K562 (cell line): ENCODE measurements around the gene FBXW7. TPM values are rescaled to one million over a fixed set of nuclear protein-coding genes. Genes with fewer than 3 reads are reported as not detected.

ENCODE experiments used
- ATF3 ChIP-seq, 2 experiments: fragments of 450-650 bp in 1 of 2; sonication (generic) in 1 of 2; formaldehyde crosslinking in 1 of 2; IDR thresholded peaks in 1 of 2; conservative IDR thresholded peaks in 1 of 2; 2 replicates each; pipeline versions ENCODE4 v1.6.1 to v1.8.1; 2016 to 2023; ENCODE audit warnings: mild to moderate bottlenecking in 2 of 2, moderate library complexity in 2 of 2, inconsistent platforms in 1 of 2, missing genetic modification reagents in 1 of 2
- IRF1 ChIP-seq: sonication (generic); formaldehyde crosslinking; IDR thresholded peaks from 2 replicates; pipeline ENCODE4 v1.8.0; 2022; ENCODE audit warnings: missing genetic modification reagents, mild to moderate bottlenecking, borderline replicate concordance
- KDM5B ChIP-seq: fragments of 200-600 bp; sonication (generic); IDR thresholded peaks from 2 replicates; pipeline ENCODE4 v1.6.1; 2012; ENCODE audit warnings: low read depth, mild to moderate bottlenecking, moderate library complexity, low read length, control low read depth, inconsistent platforms; ENCODE audit not compliant: insufficient replicate concordance
- KLF1 ChIP-seq: fragments of 450-650 bp; IDR thresholded peaks from 2 replicates; pipeline ENCODE4 v1.6.1; 2016; ENCODE audit warnings: missing genetic modification characterization, missing compliant biosample characterization
- MAFK ChIP-seq: IDR thresholded peaks from 2 replicates; pipeline ENCODE4 v1.6.1; 2011; ENCODE audit warnings: low read length, improper control_type of control experiment
- RREB1 ChIP-seq: fragments of 250-450 bp; sonication (Bioruptor Pico); IDR thresholded peaks from 2 replicates; pipeline ENCODE4 v1.4.0; 2020
- TOE1 ChIP-seq, 2 experiments: fragments of 450-650 bp in 1 of 2; sonication (generic) in 1 of 2; formaldehyde crosslinking in 1 of 2; IDR thresholded peaks; 2 replicates each; pipeline versions ENCODE4 v1.7.1 to v1.8.0; 2016 to 2022; ENCODE audit warnings: borderline replicate concordance in 2 of 2, mild to moderate bottlenecking in 2 of 2, antibody characterized with exemption in 1 of 2, inconsistent platforms in 1 of 2, low read depth in 1 of 2, missing genetic modification reagents in 1 of 2, moderate library complexity in 1 of 2
- WHSC1 ChIP-seq: IDR thresholded peaks from one replicate; pipeline ENCODE4 v1.6.1; 2012; ENCODE audit warnings: low read length, control low read depth, inconsistent platforms
- ZNF764 ChIP-seq: fragments of 250-450 bp; sonication (Bioruptor Pico); IDR thresholded peaks from 2 replicates; pipeline ENCODE4 v1.4.0; 2020; ENCODE audit warnings: low read depth, mild to moderate bottlenecking, moderate library complexity
- ZZZ3 ChIP-seq: fragments of 450-650 bp; IDR thresholded peaks from 2 replicates; pipeline ENCODE4 v1.6.1; 2016; ENCODE audit warnings: antibody characterized with exemption, mild to moderate bottlenecking, moderate library complexity
- polyA plus RNA-seq, 8 experiments: library from polyadenylated mRNA; depleted of rRNA in 4 of 8; stranded (reverse) in 5 of 8; unstranded in 3 of 8; fragments of >200 nt; fragmentation: Nextera tagmentation in 2 of 8; fragmentation: Illumina TruSeq in 1 of 8; extraction: Ambion mirVana in 2 of 8; extraction: Trizol in 1 of 8; gene quantifications; 2 replicates each; pipeline versions ENCODE4 v1.2.1 to v1.2.3, GENCODE V29; 2011 to 2014; ENCODE audit warnings: inconsistent platforms in 1 of 8, missing spikeins in 1 of 8
- total RNA-seq, 7 experiments: library from RNA; depleted of rRNA in 6 of 7; stranded (reverse); fragments of >200 nt in 6 of 7; fragmentation: Illumina TruSeq in 2 of 7; extraction: Trizol in 2 of 7; gene quantifications; 2 replicates each; pipeline versions ENCODE4 v1.2.1 to v1.2.3, GENCODE V29; 2011 to 2021; ENCODE audit warnings: low replicate concordance in 1 of 7

The FBXW7 gene
- total and polyA plus RNA-seq, 9 of the 15 experiments (the other 6 are each of a cell fraction or from before 2014, with no cell fraction given): 6.8 to 44.2 (median 16.4) TPM

GRCh38 chr4:152308951-152309350 is 226.9 kb downstream of the FBXW7 start (continued):
- TF ChIP-seq RREB1: no peak
- no peak for TF ChIP-seq KLF1 (tag)
- no peak for TF ChIP-seq WHSC1
- TF ChIP-seq ATF3 (IDR thresholded peaks at IDR 0.05): no peak
- TF ChIP-seq ATF3 (CRISPR knock-in tag; conservative IDR thresholded peaks at IDR 0.05): no peak
- TF ChIP-seq TOE1 (IDR thresholded peaks at IDR 0.05; ENCODE audit: borderline replicate concordance): no peak
- no peak for TF ChIP-seq TOE1 (CRISPR knock-in tag; IDR thresholded peaks at IDR 0.05; ENCODE audit: borderline replicate concordance, low read depth)
- TF ChIP-seq ZNF764 (CRISPR knock-in tag): no peak
- TF ChIP-seq KDM5B: no peak
- no peak for TF ChIP-seq ZZZ3
- TF ChIP-seq MAFK: no peak
- TF ChIP-seq IRF1 (CRISPR knock-in tag): no peak
